NCI-H460 (cell line): ENCODE measurements around the gene PSMB3. TPM values are rescaled to one million over a fixed set of nuclear protein-coding genes. Genes with fewer than 3 reads are reported as not detected.
"Not testable (repeated sequence)": the region's sequence is repeated elsewhere in the genome, so short reads cannot be mapped to it uniquely, and the experiment has no call there.

Experiments used
- DNase-seq: peaks from one replicate; pipeline ENCODE4 v3.0.0-alpha.2; 2016; ENCODE audit warnings: low read depth; ENCODE audit errors: extremely low read depth
- total RNA-seq: library from RNA; depleted of rRNA; stranded (reverse); fragments of >200 nt; shearing (Covaris generic); gene quantifications from 2 replicates; pipeline ENCODE4 v1.2.3, GENCODE V29; 2014

Gene PSMB3
- total RNA-seq, 1 experiment from 2014 or later, result 232 TPM

- peak; percentile 86 for DNase-seq
Measured at GRCh38 chr17:38748149-38748891, 4.2 kb upstream of the PSMB3 start, which contains the start of gene PCGF2. TSS of gene PCGF2 (minus strand) at chr17:38748336. CDS start at chr17:38740402, 7,934 bp downstream.

- no peak for DNase-seq
Measured at GRCh38 chr17:38748892-38749222, 3.7 kb upstream of the PSMB3 start.

GRCh38 chr17:38749223-38750043 is 3.1 kb upstream of the PSMB3 start:
- peak; percentile 76 for DNase-seq

GRCh38 chr17:38750044-38750311 is 2.6 kb upstream of the PSMB3 start:
- no peak for DNase-seq

- no peak for DNase-seq
Measured at GRCh38 chr17:38750312-38751121, 2.0 kb upstream of the PSMB3 start.

GRCh38 chr17:38751144-38751807 is 1.3 kb upstream of the PSMB3 start:
- no peak for DNase-seq

- DNase-seq, result peak; percentile 86
Measured at GRCh38 chr17:38751808-38752307, 683 bp upstream of the PSMB3 start.

GRCh38 chr17:38753071-38753506 is 548 bp downstream of the PSMB3 start:
- DNase-seq, result no peak

GRCh38 chr17:38761612-38762011 is 9.1 kb downstream of the PSMB3 start:
- no peak for DNase-seq

- no peak for DNase-seq
Measured at GRCh38 chr17:38762231-38762630, 9.7 kb downstream of the PSMB3 start.

GRCh38 chr17:38766341-38766740 is 13.8 kb downstream of the PSMB3 start:
- no peak for DNase-seq

- no peak for DNase-seq
Measured at GRCh38 chr17:38768417-38768816, 15.9 kb downstream of the PSMB3 start.

GRCh38 chr17:38773258-38773657 is 20.7 kb downstream of the PSMB3 start:
- no peak for DNase-seq

- no peak for DNase-seq
Measured at GRCh38 chr17:38777641-38778250, 25.2 kb downstream of the PSMB3 start.

- no peak for DNase-seq
Measured at GRCh38 chr17:38779965-38780752, 27.6 kb downstream of the PSMB3 start.

- no peak for DNase-seq
Measured at GRCh38 chr17:38783227-38783626, 30.7 kb downstream of the PSMB3 start.

GRCh38 chr17:38786372-38786771 is 33.8 kb downstream of the PSMB3 start:
- no peak for DNase-seq

GRCh38 chr17:38787999-38788398 is 35.5 kb downstream of the PSMB3 start:
- not testable (repeated sequence) for DNase-seq

- no peak for DNase-seq
Measured at GRCh38 chr17:38789185-38789584, 36.6 kb downstream of the PSMB3 start.
